HG03108 (cell line): ENCODE results near the gene TCF4.

Experiments
- ATAC-seq: cut with Tn5 transposase; IDR thresholded peaks from one replicate; pipeline ENCODE4 v1.9.1; 2021; ENCODE audit warnings: moderate library complexity; ENCODE audit not compliant: unreplicated experiment

TCF4 gene

DNA sequence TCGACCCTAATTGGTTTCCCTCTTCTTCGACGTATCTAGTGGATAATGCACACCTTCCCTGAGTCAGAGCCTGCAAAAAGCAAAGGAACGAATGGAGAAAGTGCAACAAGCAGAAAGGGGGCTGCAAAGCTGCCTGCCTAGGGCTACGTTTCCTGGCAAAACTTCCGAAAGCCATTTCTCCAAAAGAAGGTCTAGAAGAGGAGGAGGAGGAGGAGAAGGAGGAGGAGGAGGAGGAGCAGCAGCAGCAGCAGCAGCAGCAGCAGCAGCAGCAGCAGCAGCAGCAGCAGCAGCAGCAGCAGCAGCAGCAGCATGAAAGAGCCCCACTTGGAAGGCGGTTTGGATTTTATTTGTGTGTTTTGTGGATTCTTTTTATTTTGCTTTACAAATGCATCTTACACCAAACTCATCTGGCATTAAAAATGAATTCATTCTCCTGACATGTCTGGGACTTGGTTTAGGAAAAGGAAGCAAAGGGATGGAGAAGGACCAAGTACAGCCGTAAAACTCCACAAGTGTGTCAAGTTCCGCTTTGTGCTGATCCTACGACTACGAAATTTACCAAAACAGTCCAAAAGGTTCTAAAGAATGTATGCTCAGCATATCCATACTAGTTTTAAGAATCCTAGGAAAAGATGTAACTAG, 2.0 kb downstream of the TCF4 start:
- ATAC-seq: no peak

DNA sequence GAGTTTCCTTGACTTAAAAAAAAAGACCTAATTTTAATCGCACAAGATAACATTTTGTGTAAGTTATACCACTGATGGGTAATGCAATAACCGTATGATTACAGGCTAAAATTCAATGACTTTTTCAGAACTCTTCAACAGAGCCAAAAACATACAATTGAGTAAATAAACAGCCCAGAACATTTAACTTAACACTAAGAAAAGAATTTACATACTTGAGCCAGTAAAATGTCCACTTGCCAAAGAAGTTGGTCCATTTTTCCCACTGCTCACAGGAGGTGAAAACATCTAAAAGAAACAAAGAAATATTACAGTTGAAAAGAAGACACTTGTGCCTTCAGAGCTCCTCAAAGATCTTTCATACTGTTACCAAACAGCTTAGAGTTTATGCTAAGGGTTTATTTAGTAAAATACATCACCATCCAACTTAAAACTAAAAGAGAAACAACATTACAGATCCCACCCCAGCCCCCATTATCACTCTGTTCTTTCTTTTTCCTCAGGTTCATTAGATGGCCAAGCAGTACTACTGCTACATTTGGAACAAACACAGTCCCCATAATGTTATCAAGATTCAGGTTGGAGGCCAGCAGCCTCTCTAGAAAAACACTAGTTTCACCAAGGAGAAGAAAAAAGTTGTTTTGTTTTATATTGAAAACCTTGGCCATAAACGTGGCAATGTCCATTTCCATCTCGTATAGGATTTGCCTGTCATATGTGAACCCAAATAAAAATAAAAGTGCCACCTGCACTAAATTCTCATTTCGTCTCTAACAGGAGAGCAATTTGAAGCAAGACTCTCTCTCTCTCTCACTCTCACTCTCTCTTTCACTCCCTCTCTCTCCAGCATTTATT, 2.7 kb downstream of the TCF4 start:
- no peak for ATAC-seq

DNA sequence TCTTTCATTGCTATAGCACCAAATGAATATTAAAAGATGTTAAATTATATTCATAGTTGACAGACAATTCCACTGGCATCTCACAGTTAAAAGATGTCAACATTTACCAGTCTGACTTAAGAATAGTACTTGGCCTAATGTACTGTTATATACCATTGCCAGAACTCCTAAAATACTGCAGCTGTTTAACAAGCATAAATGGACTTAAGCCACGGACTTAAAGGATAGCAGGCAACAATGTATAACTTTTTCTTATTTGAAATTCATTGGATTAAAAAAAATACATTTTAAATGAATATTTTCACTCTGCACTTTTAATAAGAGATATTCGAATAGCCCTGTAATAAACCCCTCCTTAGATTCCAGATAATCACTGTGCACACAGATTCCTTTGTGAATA, 3.8 kb downstream of the TCF4 start:
- ATAC-seq: no peak

DNA sequence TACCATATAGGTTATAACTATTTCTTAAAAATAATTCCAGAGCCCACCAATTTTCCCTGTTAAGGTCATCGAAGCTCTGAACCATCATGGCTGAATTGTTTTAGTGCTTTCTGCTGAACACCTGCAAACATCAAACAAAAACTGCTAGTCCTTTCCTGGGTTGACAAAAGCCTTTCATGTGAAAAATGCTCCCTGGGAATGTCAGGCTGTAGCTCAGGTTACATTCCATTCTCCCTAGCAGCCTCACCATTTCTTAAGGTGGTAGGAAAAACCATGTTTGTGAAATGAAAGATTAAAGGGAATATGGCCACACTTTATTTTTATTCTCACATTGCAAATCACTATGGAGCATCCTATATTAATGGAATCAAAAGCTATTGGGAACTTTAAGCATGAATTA, 5.7 kb downstream of the TCF4 start:
- no peak for ATAC-seq

DNA sequence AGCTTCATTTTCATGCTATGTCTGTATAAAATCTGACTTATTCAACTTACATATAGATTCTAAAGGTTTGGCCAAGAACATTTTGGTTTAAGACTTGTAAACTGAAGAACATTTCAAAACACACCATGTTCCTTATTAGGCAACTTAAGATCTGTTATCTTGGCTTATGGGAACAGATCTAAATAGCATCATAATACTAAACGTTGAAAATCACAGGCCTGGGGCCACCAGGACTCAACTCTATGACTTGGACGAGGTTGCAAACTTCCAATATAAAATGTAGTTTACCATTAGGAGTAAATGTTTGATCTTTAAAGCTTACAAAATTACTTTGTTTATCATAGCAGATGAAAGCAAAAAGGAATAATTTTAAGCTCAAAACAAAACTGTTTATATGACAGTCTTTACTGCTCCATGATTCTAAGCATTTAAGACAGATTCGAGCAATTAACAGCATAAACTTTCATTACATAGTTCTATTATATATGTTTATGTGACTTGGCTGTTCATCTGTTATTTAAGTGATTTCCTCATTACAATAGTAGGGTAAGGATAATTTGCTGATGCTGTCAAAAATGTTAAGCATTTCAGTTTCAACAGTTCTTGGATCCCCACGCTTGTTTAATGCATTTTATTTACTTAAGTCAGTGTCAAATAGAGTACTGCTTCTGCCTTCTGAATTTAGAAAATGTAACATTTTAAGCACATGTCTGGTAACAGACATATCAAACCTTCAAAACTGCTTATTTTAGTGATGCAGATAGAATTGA, 8.3 kb downstream of the TCF4 start:
- no peak for ATAC-seq

DNA sequence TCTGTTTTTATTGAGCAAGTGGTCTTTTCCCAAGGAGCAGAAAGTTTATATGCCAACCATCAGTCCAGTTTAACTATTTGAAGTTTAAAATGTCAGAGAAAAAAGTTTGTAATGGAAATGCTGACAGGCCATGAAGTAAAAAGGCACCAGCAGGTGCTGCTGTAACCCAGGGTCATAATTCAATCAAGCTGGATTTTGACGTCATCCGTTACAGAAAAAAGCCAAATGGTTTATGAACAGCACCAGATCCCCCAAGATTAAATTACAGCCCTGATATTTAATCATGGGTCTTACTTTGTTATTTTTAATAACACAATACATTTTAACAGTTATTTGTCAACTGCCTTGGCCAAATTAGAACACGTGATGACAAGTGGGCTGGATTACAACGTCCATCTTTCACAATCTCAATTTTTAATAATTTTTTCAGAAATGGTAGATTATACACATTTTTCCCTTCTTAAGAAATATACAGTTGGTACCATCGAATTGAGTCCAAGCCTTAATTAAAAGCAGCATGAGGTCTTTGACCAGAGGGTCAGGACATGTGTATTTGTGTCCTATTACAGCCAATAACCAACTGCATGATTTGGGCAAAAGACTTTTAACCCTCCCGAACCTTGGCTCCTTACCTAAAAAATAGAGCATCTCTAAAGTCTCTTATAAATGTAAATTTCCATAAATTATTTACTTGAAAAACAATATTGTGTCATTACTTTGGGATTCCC, 10.0 kb downstream of the TCF4 start:
- no peak for ATAC-seq

DNA sequence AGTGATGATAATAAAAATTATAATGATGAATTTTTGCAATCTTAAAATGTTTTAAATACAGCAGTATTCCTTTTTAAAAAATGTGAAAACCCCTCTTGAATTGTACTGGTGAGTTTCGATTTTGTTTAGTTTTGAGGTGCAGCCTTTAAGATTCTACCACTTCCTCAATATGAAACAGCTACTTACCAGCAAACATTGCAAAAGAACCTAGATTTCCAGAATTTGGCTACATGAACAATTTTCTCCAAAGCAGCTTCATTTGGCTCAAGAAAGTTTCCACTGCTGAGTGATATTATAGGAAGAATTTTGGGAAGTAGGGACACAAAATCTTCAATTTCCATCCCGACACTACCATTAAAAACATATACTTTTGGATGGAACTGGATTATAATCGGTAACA, 12.0 kb downstream of the TCF4 start:
- ATAC-seq: no peak

DNA sequence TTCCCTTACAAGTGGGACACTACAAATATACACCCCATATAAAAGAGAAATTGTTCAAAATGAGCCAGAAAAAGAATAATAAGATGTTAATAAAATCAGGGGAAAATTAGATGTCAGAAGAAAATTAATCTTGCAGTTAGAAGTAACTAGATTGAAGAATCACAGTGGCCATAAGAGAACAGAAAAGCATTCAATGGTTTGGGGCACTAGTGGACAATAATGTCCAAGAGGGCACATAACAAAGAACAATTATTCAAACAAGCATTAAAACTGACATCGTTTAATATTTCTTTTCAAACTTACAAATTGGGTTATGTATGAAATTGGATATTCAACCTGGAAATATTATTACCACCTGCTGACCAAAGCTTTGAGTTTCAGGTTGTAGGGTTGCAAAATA, 12.9 kb downstream of the TCF4 start:
- no peak for ATAC-seq

DNA sequence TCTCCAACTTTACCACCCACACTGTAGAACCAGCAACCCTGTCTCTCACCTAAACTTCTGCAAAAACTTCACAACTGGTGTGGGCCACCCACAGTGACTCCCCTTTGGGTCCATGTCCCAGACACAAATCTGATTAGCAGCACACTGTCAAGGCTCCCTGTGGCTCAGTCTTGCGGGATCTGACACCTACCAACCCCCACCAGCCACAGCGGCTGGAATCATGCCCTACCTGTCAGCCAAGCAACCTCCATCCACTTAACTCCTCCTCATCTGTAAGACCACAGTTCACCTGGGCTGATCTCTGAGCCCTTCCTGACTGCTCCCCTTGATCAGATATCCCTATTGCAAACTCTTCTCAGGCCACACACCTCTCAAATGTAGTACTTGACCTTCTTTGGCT, 14.6 kb downstream of the TCF4 start:
- no peak for ATAC-seq

DNA sequence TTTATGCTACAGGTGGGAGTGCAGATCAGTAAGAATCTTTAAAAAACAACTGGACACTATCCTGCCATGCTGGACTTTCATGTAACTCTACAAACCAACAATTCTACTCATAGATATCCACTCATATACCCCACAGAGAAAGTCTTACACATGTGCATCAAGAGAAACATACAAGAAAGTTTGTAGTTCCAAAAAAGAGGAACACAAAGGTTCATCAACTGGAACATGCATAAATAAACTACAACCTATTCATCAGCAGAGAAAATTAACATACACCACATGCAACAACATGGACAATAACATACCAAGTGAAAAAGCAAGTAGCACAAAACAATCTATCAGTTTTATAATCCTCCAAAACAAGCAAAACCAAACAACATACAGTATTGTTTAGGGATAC, 17.0 kb downstream of the TCF4 start:
- ATAC-seq: no peak

DNA sequence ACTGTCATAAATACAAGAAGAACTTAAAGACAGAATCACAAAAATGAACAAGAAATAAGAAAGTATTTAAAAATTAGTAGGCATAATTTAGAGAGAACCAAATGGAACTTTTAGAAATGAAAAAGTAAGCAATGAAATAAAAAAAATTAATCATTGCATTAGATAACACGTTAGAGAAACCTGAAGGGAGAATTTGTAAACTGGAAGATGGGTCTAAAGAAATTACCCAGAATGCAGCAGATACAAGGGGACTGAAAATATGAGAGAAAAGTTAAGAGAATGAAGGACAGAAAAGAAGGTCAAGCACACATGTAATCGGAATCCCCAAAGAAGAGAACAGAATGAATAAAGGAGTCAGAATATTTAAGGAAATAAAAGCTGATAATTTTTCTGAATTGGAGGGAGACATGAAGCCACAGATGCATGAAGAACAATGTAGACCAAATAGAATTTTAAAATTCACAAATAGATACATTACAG, 21.5 kb downstream of the TCF4 start:
- no peak for ATAC-seq

DNA sequence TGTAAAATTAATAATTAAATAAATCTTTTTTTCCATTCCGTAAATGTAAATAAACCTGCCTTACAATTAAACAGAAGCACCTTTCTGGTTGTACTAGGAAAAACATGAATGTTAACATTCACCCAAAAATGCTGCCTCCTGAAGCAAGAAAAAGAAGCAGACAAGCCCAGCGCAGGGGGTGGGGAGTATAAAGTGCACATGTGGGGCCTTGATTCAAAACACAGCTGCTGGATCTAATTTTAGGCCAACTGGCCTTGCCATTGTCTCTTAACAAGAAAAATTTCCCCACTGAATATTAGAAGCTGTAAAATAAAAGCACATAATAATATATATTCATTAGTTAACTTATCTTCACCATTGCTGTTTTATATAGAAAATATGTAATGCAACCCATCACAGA, 28.3 kb downstream of the TCF4 start:
- no peak for ATAC-seq

DNA sequence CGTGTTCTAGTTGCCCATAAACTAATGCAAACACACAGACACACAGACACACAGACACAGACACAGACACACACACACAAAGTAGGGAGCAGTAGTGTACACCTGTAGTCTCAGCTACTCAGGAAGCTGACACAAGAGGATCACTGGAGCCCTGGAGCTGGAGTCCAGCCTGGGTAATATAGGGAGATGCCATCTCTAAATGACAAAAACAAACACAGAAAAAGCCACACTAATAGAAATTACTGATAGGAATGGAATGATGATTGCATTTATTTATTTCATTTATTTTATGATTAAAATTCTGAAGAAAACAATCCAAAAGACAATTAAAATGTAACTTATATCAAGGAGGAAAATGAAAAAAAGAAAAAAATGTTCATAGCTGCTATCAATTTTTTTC, 30.8 kb downstream of the TCF4 start:
- ATAC-seq: no peak

DNA sequence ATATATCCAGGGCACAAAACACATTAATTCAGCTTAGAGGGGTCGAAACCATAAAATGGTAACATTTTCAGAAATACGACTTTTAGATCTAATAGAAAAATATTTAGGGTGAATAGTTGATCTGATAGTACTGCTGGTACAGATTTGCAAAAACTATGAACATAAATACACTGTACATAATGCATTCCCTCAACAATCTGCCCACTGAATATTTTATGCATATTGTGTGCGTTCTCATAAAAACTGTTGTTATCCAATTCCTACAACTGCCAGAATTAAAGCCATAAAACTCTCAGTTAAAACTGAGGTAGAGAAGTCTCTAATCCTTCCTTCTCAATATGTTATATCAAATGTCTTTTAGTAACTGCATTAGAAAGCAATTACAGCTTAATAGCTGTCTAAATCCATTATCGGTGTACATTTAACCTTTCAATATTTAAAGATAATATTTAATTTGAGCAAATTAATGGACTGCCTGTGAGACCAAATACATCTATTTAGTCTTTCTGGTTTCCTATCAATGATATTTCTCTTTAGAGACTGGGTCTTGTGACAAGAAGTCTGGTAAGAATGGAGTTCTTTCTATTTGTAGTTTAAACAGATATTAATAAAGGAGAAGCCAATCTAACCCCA, 32.5 kb downstream of the TCF4 start:
- ATAC-seq: no peak

DNA sequence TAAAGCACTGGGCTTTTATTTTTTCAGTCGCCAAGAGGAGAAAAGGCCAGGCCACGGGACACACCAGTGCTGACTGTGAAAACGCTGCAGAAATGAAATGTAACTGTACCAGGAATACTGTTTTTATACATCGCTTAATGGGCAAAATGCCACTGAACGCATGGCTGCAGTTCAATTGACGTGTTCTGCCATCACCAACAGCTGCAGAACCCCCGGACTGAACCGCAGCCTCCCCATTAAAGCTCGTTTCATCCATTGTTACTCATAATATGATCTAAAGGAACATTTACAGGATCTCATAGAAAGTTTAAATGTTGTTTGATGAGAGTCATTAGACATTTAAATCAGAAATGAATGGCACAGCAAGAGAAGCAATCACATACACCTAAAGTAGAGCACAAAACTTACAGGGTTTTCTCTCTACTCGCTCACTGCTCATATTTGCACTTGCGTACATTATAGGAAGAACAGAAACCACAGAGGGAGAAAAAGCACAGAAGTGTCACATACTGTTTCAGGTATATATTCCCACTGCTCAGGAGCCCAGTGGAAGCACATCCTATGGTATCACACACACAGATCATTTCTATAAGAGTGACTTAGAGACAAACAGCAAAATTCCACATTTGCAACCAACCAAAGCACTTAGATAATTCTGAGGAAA, 35.3 kb downstream of the TCF4 start:
- no peak for ATAC-seq

DNA sequence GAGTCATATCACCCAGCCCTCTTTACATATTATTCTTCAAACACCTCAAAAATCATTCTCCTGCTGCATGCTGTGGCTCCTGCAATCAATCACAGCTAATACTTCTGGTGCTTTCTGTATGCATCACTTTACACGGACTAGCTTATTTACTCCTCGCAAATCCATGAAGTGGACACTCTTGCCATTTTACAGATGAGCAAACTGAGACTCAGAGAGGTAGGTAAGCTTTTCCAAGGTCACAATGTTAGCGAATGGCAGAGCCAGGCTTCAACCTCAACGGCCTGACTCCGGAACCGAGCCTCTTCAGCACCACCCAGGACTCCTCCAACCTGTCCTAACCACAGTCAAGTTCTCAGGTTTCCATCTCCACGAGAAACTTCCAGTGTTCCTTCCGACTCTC, 36.8 kb downstream of the TCF4 start:
- no peak for ATAC-seq

DNA sequence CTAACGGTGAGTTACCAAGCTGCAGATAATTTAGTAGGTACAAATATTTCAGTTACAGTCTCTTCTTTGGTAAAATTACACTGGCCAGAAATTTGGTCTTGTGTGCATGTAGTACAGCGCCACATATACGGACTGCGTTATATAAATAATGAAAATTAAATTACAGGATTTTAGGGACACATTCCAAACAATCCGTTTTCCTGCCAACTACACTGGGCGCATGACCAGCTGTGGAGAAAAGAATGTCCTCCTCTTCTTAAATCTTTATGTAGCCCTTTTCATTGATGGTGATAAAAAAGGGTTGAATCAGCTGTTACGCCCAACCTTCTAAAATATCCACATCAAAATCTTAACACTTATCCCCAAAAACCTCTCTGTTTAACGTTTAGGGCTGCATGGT, 37.5 kb downstream of the TCF4 start:
- ATAC-seq: no peak

DNA sequence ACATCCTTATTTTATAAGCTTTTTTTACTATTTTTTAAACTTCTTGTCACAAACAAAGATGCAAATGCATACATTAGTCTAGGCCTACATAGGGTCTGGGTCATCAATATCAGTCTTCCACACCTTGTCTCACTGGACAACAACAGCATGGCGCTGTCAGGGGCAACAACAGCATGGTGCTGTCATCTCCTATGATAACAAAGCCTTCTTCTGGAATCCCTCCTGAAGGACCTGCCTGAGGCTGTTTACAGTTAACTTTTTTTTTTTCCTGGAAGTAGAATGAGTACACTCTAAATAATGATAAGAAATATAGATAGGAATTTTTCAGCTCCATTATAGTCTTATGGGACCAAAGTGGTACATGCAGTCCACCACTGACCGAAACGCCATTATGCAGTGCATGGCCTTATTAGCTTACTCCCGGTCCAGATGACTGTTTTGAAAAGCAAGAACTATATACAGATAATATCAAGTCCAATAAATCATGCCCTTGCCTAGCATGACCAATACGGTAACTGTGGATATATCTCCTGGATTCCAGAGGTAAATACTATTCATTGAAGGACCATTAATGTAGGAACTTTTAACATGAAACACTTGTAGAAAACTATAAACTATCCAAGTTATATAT, 38.4 kb downstream of the TCF4 start:
- no peak for ATAC-seq

DNA sequence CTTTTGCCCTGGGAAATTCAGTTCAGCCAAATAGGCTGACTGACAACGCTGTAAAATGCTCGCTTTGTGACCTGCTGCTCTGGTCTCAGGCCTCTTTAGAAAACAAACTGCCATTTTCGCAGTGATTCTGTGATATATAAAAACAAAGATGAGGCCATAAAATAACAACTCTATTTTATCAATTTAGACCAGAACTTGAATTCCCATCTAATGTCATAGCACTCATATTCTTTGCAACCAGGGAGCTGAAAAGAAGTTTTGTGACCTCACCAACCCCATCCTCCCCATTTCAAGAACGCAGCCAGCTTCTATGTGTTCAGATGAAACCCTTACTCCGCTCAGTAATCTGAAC, 40.3 kb downstream of the TCF4 start:
- ATAC-seq: no peak
